Measurements from ENCODE around the gene NCKAP5.

- TF ChIP-seq, protein P1, sequence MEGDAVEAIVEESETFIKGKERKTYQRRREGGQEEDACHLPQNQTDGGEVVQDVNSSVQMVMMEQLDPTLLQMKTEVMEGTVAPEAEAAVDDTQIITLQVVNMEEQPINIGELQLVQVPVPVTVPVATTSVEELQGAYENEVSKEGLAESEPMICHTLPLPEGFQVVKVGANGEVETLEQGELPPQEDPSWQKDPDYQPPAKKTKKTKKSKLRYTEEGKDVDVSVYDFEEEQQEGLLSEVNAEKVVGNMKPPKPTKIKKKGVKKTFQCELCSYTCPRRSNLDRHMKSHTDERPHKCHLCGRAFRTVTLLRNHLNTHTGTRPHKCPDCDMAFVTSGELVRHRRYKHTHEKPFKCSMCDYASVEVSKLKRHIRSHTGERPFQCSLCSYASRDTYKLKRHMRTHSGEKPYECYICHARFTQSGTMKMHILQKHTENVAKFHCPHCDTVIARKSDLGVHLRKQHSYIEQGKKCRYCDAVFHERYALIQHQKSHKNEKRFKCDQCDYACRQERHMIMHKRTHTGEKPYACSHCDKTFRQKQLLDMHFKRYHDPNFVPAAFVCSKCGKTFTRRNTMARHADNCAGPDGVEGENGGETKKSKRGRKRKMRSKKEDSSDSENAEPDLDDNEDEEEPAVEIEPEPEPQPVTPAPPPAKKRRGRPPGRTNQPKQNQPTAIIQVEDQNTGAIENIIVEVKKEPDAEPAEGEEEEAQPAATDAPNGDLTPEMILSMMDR (IDR thresholded peaks at IDR 0.05), result no peak
- TF ChIP-seq POLR2A (IDR thresholded peaks at IDR 0.05) (no peak), POLR2AphosphoS5 (IDR thresholded peaks at IDR 0.05) (no peak)
These were observed 223.4 kb downstream of the NCKAP5 start for GRCh38 chr2:133344849-133345248.

Measured in prostate gland (tissue), 2 donors.